Panc1 (cell line): ENCODE measurements around the gene NDUFB8. TPM values are rescaled to one million over a fixed set of nuclear protein-coding genes. Genes with fewer than 3 reads are reported as not detected.

Source experiments
- ATAC-seq: fragments of 200-7000 bp; cut with Tn5 transposase; 2 replicates; pipeline ENCODE4 v1.9.1; 2020; ENCODE audit warnings: mild to moderate bottlenecking, moderate library complexity
- BruUV-seq: library from RNA; stranded (reverse); fragments of 400-500 nt; replicated peaks from 2 replicates; lab custom pipeline; 2021; lab: Mats Ljungman, UMichigan
- CTCF ChIA-PET: fragments of 300-600 bp; sonication (Branson Sonifier 250); formaldehyde crosslinking; loops from one replicate; lab custom pipeline; 2022; ENCODE audit warnings: antibody characterized with exemption; lab: Charles Lee
- POLR2A ChIA-PET: fragments of 300-600 bp; sonication (Branson Sonifier 250); formaldehyde crosslinking; loops from one replicate; lab custom pipeline; 2022; ENCODE audit warnings: antibody characterized with exemption; lab: Charles Lee
- DNase-seq: peaks from one replicate; pipeline ENCODE4 v3.0.0-alpha.2; 2010; ENCODE audit warnings: low read depth, low spot score
- H3K27ac ChIP-seq: 2 replicates; pipeline ENCODE4 v1.5.1; 2011; ENCODE audit warnings: mild to moderate bottlenecking, low read length, inconsistent platforms
- H3K27me3 ChIP-seq: fragments of 200-500 bp; sonication (Bioruptor generic); 2 replicates; pipeline ENCODE4 v1.6.0; 2014; ENCODE audit warnings: low read length, inconsistent platforms; ENCODE audit not compliant: control insufficient read depth, insufficient read depth
- H3K36me3 ChIP-seq: fragments of 200-500 bp; sonication (Bioruptor generic); 2 replicates; pipeline ENCODE4 v1.5.1; 2014; ENCODE audit warnings: inconsistent platforms, mild to moderate bottlenecking, low read length, moderate library complexity; ENCODE audit not compliant: control insufficient read depth, insufficient read depth
- H3K4me1 ChIP-seq: 2 replicates; pipeline ENCODE4 v1.5.1; 2011; ENCODE audit warnings: inconsistent platforms, mild to moderate bottlenecking, low read length, moderate library complexity; ENCODE audit not compliant: control insufficient read depth, insufficient read depth
- H3K4me3 ChIP-seq, 2 experiments: 2 replicates each; pipeline ENCODE4 v1.5.1; 2011 to 2012; ENCODE audit warnings: low read depth in 2 of 2, low read length in 2 of 2, mild to moderate bottlenecking in 2 of 2, inconsistent platforms in 1 of 2, moderate library complexity in 1 of 2
- H3K9me3 ChIP-seq: fragments of 200-500 bp; sonication (Bioruptor generic); 2 replicates; pipeline ENCODE4 v1.5.1; 2014; ENCODE audit warnings: low read depth, mild to moderate bottlenecking, inconsistent platforms, low read length, moderate library complexity; ENCODE audit not compliant: control insufficient read depth, insufficient read depth
- CTCF ChIP-seq: fragments of 450-650 bp; IDR thresholded peaks from 2 replicates; pipeline ENCODE4 v1.5.1; 2017; ENCODE audit warnings: mild to moderate bottlenecking
- POLR2AphosphoS5 ChIP-seq: IDR thresholded peaks from 2 replicates; pipeline ENCODE4 v1.6.1; 2012; ENCODE audit warnings: mild to moderate bottlenecking, low read depth, low read length, moderate library complexity
- REST ChIP-seq, 2 experiments: IDR thresholded peaks; 2 replicates each; pipeline ENCODE4 v1.6.1; 2011 to 2012; ENCODE audit warnings: low read depth in 2 of 2, control low read depth in 1 of 2, low read length in 1 of 2, mild to moderate bottlenecking in 1 of 2, moderate library complexity in 1 of 2; ENCODE audit not compliant: insufficient read depth in 1 of 2
- SIN3A ChIP-seq: IDR thresholded peaks from 2 replicates; pipeline ENCODE4 v1.6.1; 2012; ENCODE audit warnings: low read depth, mild to moderate bottlenecking, low read length, moderate library complexity, borderline replicate concordance; ENCODE audit not compliant: insufficient read depth
- TCF7L2 ChIP-seq: IDR thresholded peaks from 2 replicates; pipeline ENCODE4 v1.6.1; 2011; ENCODE audit warnings: mild to moderate bottlenecking, low read depth, low read length, inconsistent platforms
- in situ Hi-C: cut with HindIII; loops from 2 replicates; pipeline ENCODE4 v1.10.0; 2016; ENCODE audit warnings: low sequenced_read_pairs, low pct_unique_long_range_greater_than_20kb
- intact Hi-C: fragments of 100-400 bp; cut with micrococcal nuclease; formaldehyde crosslinking; loops from one replicate; pipeline ENCODE4 v1.10.0; 2022; ENCODE audit not compliant: unreplicated experiment
- total RNA-seq: library from RNA; stranded (reverse); gene quantifications from one replicate; pipeline ENCODE4 v1.2.1, GENCODE V29; 2021; ENCODE audit not compliant: unreplicated experiment

NDUFB8 gene
- total RNA-seq, 1 experiment from 2014 or later: 242 TPM

DNA sequence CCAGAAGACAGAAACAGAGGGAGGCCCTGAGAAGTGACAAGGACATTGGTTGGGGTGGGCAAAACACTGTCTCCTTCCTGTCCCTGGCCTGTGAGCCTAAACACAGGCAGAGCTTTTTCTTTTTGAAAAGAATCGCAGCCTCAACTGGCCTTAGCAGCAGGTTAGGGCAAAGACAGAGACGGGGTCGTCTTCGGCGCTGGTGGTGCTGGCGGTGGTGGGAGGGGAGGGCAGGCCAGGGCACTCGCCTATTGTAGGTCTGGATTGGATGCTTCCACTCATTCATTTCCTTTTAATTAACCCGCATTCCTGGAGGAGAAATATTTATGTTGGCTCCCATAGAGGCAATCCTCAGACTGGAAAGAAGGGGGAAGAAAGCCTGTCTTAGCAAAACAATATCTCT is 44.3 kb downstream of the NDUFB8 start:
- TF ChIP-seq TCF7L2 (no peak), POLR2AphosphoS5 (no peak), CTCF (no peak), REST (IDR thresholded peaks at IDR 0.05; ENCODE audit: insufficient read depth in 1 of 2, low read depth in 2 of 2, low read length in 1 of 2) (no peak), SIN3A (no peak)
- POLR2A ChIA-PET: no interaction called here
- H3K27ac ChIP-seq: no peak overlapping the region
- H3K4me3 ChIP-seq: no peak overlapping the region
- in situ Hi-C loops: no loop called here
- H3K27me3 ChIP-seq: peaks cover 11% of the 10 kb centered on the region
- CTCF ChIA-PET: interaction anchor here (0.7 kb wide), 1 partner anchor 370 kb away, joined by 3 read pairs; no protein-coding TSS in a partner anchor
- no peak for DNase-seq
- no peaks in the 10 kb centered on the region; the same call in 1 of the 2 replicates for H3K36me3 ChIP-seq
- no TSS peak for BruUV-seq
- intact Hi-C loops: no loop called here
- H3K9me3 ChIP-seq: no peaks in the 10 kb centered on the region
- H3K4me1 ChIP-seq: no peaks in the 10 kb centered on the region; the same call in 1 of the 2 replicates
- ATAC-seq: no peak

DNA sequence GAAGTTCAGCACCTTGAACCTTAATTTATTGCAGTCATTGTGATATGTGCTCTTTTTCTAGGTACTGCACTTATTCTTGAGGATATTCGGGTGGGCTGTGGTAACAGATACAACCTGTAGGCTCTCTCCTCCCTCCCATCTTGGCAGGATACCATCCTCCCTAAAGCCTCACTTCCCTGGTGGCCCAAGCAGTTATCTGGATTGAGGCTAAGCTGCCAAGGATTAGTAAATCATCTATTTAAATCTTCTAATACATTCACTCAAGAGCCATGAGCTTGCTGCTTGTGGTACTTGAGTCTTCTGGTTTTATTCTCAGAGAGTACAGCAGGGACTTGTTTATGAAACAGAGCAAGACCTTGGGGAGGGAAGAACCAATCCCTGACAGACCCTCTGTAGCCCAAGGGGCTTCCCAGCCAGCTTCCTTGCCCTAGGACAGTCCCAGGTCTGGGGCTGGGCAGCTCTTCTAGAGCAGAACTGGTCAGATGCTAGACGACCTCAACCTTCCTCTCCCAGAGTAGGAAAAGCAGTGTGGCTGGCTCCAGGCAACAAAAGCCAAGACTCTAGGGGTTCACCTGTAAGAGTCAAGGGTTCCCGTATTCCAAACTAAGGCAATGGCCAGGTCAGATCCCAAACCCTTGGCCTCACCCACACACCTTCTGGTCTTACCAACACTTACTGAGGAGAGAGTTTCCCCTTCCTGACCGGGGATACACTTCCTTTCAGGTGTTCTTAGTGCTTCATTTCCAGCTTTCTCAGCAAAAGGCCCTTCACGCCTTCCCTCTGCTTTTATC is 45.6 kb downstream of the NDUFB8 start:
- intact Hi-C loops: no loop called here
- H3K4me1 ChIP-seq: no peaks in the 10 kb centered on the region; the same call in 1 of the 2 replicates
- ATAC-seq (no peak), DNase-seq (no peak)
- no TSS peak for BruUV-seq
- H3K4me3 ChIP-seq: no peak overlapping the region
- no peak overlapping the region for H3K27ac ChIP-seq
- CTCF ChIA-PET: interaction anchor here (1.0 to 2.1 kb wide), 4 partner anchors 11 to 52 kb away, joined by 3 to 10 read pairs (median 6); partner anchors contain the start of gene HIF1AN
- POLR2A ChIA-PET: no interaction called here
- H3K9me3 ChIP-seq: no peaks in the 10 kb centered on the region
- no peaks in the 10 kb centered on the region; the same call in 1 of the 2 replicates for H3K36me3 ChIP-seq
- in situ Hi-C loops: no loop called here
- peaks cover 20% of the 10 kb centered on the region for H3K27me3 ChIP-seq
- no peak for TF ChIP-seq POLR2AphosphoS5
- TF ChIP-seq SIN3A: no peak
- no peak for TF ChIP-seq REST (IDR thresholded peaks at IDR 0.05; ENCODE audit: insufficient read depth in 1 of 2, low read depth in 2 of 2, low read length in 1 of 2)
- TF ChIP-seq CTCF: no peak
- no peak for TF ChIP-seq TCF7L2
